ENCODE measurements around the gene BMP8A.

DNA sequence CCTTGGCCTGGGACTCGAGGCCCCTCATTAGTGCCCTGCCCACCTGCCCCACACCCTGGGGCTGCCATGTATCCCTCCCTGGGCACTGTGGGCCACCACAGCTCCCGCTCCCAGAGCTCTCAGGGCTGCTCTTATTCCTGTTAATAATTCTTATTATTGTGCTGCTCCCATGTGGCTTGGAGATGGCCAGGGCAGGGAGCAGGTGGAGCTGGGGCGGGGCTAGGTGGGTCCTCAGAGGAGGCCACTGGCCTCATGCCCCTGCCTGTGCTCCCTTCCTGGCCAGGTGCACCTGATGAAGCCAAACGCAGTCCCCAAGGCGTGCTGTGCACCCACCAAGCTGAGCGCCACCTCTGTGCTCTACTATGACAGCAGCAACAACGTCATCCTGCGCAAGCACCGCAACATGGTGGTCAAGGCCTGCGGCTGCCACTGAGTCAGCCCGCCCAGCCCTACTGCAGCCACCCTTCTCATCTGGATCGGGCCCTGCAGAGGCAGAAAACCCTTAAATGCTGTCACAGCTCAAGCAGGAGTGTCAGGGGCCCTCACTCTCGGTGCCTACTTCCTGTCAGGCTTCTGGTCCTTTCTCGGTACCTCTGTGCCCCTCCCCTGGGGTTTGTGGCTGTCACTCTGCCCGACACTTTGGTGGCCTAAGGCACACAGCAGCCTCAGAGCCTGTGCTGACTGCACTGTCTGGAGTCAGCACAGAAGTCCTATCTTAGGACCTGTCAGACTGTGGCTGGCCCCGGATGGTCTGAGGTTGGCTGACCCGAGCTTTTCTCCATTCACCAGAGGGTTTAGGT lies 34.1 kb downstream of the BMP8A start:
- TF ChIP-seq CTCF (conservative IDR thresholded peaks at IDR 0.05) (no peak), ZFX (IDR thresholded peaks at IDR 0.05) (no peak)
